ENCODE measurements around the gene ABHD3.
"Not testable (repeated sequence)": the region's sequence is repeated elsewhere in the genome, so short reads cannot be mapped to it uniquely, and the experiment has no call there.

Gene ABHD3

GRCh38 chr18:21702602-21703001 is 2.0 kb downstream of the ABHD3 start:
- no peak for DNase-seq

GRCh38 chr18:21701621-21702020 is 3.0 kb downstream of the ABHD3 start:
- DNase-seq, result no peak

DNA sequence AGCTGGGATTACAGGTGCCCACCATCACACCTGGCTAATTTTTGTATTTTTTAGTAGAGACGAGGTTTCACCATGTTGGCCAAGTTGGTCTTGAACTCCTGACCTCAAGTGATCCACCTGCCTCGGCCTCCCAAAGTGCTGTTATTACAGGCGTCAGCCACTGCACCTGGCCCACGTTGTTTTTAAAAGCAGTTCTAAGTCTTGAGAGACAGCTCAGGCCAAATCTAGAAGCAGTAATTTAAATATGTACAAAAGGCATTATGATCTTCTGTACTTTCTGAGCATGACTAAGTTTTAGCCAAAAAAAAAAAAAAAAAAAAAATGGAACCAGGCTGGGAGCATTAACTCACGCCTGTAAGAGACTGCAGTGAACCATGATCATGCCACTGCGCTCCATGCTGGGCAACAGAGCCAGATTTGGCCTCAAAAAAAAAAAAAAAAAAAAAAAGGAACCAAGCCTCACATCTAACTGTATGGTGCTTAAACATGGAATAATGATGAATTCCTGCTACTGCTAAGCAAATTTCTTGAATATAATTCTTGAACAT is 4.0 kb downstream of the ABHD3 start:
- no peak for DNase-seq

GRCh38 chr18:21693322-21693721 is 11.3 kb downstream of the ABHD3 start:
- DNase-seq, result no peak

- no peak for DNase-seq
These were observed 14.8 kb downstream of the ABHD3 start for GRCh38 chr18:21689736-21690135.

DNA sequence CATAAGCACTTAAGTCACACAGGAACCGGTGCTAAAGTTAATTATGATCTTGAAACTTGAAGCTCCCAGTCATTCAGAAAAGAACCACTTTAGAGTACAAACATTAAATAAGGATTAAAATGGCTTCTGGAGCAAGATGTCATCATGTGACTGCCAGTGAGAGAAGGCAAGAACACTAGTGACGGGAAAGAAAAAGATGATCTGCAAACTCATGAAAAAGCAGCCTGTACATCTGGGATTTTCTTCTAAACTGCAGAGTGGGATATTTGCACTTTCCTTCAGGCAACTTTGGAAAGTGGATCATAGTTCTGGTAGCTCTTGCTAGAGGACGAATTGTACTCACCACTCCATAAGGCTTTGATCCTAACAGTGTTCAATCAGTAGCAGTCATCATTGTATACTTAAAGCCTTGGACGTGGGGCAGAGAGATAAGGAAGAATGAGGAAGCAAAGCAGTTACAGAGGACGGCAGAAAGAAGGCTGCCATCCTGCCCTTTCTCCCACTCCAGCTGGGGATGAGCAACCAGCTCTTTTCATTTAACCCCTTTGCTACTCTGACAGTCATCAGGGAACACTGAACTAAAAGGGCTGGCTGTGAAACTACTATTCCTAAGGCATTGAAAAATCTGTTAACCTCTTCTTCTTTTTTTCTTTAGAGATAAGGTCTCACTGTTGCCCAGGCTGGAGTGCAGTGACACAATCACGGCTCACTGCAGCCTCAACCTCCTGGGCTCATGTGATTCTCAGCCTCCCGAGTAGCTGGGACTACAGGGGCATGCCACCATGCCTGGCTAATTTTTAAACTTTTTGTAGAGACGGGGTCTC is 18.1 kb downstream of the ABHD3 start:
- DNase-seq, result no peak

GRCh38 chr18:21685556-21685981 is 19.0 kb downstream of the ABHD3 start:
- DNase-seq, result not testable (repeated sequence)

GRCh38 chr18:21684731-21685130 is 19.8 kb downstream of the ABHD3 start:
- DNase-seq, result no peak

DNA sequence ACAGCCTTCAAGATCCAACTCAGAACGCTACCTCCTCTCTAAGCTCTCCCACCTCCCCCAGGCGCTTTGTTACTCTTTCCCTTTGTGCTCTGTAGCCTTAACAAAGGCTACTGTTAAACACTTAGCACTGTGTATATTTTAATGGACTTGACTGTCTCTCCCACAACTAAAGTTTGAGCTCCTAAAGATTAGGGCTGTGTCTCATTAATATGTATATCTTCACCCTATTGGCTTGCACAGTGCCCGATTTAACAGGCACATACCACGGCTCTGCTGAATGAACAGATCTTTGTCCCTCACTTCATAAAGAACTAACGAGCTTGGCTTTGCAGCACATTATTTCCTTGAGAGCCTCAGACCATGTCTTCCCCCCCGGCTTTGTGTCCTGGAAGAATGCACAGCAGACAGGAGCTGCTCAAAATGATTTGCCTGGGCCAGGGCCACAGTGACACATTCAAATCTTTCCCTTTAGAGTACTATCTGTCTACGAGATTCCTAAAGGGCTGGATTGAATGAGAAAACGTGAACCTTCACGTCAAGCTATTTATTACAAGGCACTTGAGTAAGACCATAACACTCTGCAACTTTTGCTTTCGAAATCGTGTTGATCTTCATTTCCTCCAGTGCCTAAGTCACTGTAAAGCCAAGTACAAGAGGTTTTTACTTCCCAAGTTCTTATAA is 22.1 kb downstream of the ABHD3 start:
- no peak for DNase-seq

GRCh38 chr18:21680161-21680560 is 24.4 kb downstream of the ABHD3 start:
- no peak for DNase-seq

DNA sequence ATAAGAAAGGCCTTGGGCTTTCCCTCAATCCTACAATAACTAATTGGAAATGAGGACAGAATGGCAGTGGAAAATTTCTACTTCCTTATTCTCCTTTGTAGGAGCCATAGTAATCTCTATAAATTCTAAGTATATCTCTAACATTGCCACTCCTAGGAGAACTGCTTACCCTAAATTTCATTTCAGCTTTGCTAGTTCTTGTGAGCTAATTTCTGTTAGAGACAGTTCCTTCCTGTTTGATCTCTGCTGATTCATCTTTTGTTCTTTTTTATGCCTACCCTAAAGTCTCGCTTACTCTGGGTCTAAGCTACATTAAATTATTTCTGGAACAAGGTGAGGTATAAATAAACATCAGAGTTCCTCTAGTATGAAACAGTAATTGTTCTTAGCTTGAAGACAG is 25.7 kb downstream of the ABHD3 start:
- no peak for DNase-seq

DNA sequence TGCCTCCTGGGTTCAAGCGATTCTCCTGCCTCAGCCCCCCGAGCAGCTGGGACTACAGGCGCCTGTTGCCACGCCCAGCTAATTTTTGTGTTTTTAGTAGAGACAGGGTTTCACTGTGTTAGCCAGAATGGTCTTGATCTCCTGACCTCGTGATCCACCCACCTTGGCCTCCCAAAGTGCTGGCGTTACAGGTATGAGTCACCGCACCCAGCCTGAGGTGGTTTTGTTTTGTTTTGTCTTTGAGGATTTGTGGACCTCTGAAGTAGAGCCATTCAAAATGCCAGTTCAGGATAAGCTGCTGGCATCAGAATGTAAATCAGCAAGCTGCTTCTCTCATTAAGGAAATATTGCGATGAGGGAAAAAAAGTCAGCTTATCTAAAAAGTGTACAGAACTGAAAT is 29.2 kb downstream of the ABHD3 start:
- DNase-seq, result not testable (repeated sequence)

DNA sequence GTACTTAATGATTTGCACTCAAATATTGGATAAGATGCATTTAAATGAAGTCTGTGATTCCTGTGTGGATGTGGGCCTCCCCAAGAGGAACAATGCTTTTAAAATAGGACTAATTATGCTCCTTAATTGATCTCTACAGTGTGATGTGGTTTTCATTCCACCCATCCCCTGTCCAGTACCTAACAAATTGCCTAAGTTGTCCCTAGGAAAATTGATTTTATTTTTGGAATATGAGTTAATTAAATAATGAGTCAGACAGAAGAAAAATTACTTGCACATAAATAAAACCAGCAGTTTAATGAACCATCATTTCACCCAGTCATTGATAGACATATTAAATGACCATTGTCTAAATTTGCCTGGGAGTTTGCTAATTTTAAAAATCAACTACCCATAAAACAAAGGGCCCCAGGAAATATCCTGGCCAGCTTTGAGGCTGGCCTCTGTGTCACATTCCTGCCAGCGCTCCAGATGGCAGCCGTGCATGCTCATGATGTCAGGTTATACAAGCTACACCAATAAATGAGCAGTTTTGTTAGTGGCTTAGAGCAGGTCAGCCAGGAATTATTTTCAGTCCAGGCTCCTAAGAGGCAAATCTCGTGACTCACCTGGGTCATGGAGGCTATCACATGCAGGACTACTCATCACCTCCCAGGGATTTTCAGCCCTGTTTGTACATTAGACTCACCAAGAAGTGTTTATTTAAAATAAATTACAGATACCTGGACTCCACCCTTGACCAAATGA is 31.9 kb downstream of the ABHD3 start:
- DNase-seq, result no peak

DNA sequence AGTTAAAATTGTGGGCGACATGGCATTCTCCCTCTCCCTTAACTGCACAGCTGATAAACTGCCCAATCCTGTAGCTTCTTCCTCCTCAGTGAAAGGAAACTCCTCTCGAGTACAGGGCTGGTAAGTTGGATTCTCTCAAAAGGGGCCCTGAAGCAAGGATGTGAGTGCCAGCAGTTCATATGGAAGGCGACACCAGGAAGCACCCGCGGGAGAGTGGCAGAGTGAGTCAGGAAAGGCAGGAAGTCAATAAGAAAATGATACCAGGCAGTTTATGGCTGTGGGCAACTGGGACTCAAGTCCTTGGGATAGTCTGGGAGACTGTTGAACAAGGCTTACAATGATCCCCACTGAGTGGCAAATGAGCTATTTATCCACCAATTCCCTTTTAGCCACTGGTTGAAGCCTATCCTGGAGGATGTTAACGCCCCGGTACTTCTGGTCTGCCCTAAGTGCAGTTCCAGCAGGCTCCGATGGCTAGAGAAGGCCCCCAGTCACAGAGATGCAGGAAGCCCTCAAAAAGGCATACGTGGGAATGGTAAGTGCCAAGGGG is 34.8 kb downstream of the ABHD3 start:
- DNase-seq, result no peak

- no peak for DNase-seq
These were observed 40.5 kb downstream of the ABHD3 start for GRCh38 chr18:21664069-21664468.

GRCh38 chr18:21663578-21663977 is 41.0 kb downstream of the ABHD3 start:
- no peak for DNase-seq

GRCh38 chr18:21662581-21662980 is 42.0 kb downstream of the ABHD3 start:
- no peak for DNase-seq

GRCh38 chr18:21660078-21660477 is 44.5 kb downstream of the ABHD3 start:
- DNase-seq, result no peak

DNA sequence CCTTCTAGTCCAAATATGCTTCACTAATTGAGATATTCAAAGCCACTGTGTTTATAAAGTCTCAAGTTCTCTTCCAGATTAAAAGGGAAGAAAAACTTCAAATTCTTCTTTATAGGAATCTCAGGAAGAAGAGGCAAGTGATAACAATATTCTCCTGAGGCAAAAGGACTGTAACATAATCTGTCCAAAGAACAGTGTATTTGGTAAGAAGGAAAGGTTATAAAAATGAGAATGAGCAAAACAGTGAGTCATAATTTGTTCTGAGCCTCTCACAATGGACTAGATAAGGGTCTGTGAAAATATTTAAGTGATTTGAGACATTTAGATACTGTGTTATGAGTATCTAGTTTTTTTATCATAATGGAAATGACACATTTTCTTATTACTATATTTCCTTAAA is 48.2 kb downstream of the ABHD3 start:
- DNase-seq, result no peak

GRCh38 chr18:21653361-21653760 is 51.2 kb downstream of the ABHD3 start:
- DNase-seq, result no peak

GRCh38 chr18:21652073-21652472 is 52.5 kb downstream of the ABHD3 start:
- DNase-seq, result no peak

- DNase-seq, result no peak
These were observed 54.3 kb downstream of the ABHD3 start for GRCh38 chr18:21650311-21650710.

- DNase-seq, result not testable (repeated sequence)
These were observed 64.2 kb downstream of the ABHD3 start for GRCh38 chr18:21640375-21640774.

All from CD4-positive, alpha-beta T cell treated with Interleukin-15 for 1 hour (primary cell).